RWPE2 (cell line): Measurements from ENCODE around the gene KCNQ2.

Experiments used
- ATAC-seq: fragments of 200-7000 bp; cut with Tn5 transposase; 3 replicates; pipeline ENCODE4 v1.9.1; 2021; ENCODE audit warnings: low read depth
- DNase-seq: peaks from one replicate; pipeline ENCODE4 v3.0.0-alpha.2; 2020; ENCODE audit warnings: low spot score
- H3K27ac ChIP-seq: fragments of 450-650 bp; 2 replicates; pipeline ENCODE4 v1.5.1; 2017; ENCODE audit warnings: mild to moderate bottlenecking; ENCODE audit not compliant: poor library complexity, severe bottlenecking
- H3K27me3 ChIP-seq: fragments of 250-450 bp; sonication (Bioruptor Pico); 2 replicates; pipeline ENCODE4 v1.5.1; 2021; ENCODE audit warnings: mild to moderate bottlenecking, moderate library complexity; ENCODE audit not compliant: insufficient read depth, poor library complexity, severe bottlenecking
- H3K36me3 ChIP-seq: fragments of 250-450 bp; sonication (Bioruptor Pico); 2 replicates; pipeline ENCODE4 v1.5.1; 2020; ENCODE audit warnings: low read depth, mild to moderate bottlenecking, moderate library complexity
- H3K4me1 ChIP-seq: fragments of 250-450 bp; sonication (Bioruptor Pico); 2 replicates; pipeline ENCODE4 v1.5.1; 2021; ENCODE audit warnings: mild to moderate bottlenecking, moderate library complexity; ENCODE audit not compliant: insufficient read depth, poor library complexity, severe bottlenecking
- H3K4me3 ChIP-seq: fragments of 250-450 bp; sonication (Bioruptor Pico); 2 replicates; pipeline ENCODE4 v1.5.1; 2021; ENCODE audit warnings: mild to moderate bottlenecking, moderate library complexity; ENCODE audit not compliant: severe bottlenecking
- H3K9me3 ChIP-seq: fragments of 250-450 bp; sonication (Bioruptor Pico); 2 replicates; pipeline ENCODE4 v1.5.1; 2021; ENCODE audit warnings: mild to moderate bottlenecking, moderate library complexity; ENCODE audit not compliant: severe bottlenecking
- TF ChIP-seq, protein P1 (sequence below): fragments of 450-650 bp; IDR thresholded peaks from one replicate; pipeline ENCODE4 v1.5.1; 2017; ENCODE audit warnings: mild to moderate bottlenecking, moderate library complexity; ENCODE audit not compliant: poor library complexity, severe bottlenecking

KCNQ2 gene

DNA sequence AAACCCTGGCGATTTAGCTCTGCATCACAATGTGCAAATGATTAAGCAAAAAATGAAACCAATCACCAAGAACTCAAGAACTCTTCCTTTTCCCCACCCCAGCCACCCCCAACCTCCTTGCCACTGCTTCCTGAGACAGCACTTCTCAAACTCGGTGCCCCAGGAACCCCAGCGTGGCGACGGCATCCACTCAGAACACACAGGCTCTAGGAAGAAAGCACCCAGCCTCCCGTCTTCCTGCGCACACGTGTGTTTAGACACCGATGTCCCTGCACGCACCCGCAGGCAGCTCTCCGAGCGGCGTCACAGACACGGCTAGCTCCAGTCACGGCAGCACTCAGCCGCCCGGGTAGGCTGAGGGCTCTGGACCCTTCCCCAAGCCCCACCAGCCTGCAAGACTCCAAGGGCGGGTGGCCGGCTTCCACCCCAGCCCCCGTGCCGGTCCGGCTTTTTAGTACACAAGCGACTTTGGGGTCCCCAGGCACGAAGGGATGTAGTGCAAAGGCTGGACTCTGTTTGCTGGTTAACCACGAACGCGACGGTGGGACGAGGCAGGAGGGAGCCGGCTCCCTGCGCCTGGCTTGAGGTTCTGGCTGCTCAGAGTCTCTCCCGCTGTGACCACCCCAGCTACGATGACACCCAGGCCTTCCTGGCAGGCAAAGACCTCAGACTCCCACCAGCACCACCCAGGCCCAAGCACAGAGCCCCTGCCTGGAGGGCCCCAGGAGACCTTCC is 51.9 kb downstream of the KCNQ2 start:
- DNase-seq = peak; percentile 84
- no peaks in the 10 kb centered on the region for H3K36me3 ChIP-seq
- TF ChIP-seq, protein P1, sequence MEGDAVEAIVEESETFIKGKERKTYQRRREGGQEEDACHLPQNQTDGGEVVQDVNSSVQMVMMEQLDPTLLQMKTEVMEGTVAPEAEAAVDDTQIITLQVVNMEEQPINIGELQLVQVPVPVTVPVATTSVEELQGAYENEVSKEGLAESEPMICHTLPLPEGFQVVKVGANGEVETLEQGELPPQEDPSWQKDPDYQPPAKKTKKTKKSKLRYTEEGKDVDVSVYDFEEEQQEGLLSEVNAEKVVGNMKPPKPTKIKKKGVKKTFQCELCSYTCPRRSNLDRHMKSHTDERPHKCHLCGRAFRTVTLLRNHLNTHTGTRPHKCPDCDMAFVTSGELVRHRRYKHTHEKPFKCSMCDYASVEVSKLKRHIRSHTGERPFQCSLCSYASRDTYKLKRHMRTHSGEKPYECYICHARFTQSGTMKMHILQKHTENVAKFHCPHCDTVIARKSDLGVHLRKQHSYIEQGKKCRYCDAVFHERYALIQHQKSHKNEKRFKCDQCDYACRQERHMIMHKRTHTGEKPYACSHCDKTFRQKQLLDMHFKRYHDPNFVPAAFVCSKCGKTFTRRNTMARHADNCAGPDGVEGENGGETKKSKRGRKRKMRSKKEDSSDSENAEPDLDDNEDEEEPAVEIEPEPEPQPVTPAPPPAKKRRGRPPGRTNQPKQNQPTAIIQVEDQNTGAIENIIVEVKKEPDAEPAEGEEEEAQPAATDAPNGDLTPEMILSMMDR = no peak
- H3K4me3 ChIP-seq = no peak overlapping the region
- no peak for ATAC-seq
- H3K4me1 ChIP-seq = no peaks in the 10 kb centered on the region
- no peak overlapping the region for H3K27ac ChIP-seq
- peaks cover 84% of the 10 kb centered on the region for H3K27me3 ChIP-seq
- H3K9me3 ChIP-seq = no peaks in the 10 kb centered on the region

DNA sequence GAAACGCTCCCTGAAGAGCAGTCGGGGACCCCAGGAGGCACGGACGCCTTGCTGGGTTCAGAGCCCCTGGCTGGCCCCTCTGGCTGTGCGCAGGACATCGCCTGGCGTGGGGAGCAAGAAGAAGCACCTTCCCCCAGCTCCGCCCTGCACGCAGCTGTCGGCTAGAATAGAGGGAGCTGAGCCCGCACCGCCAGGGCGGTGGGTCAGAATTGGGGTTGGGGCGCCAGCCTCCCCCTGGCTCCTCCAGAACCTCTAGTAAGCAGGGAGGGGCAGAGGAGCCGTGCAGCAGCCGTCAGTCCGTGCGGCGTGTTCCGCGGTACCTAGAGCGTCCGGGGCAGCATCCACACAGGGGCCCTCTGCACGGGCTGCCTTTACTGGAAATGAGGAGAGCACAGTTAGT is 53.2 kb downstream of the KCNQ2 start:
- peak; percentile 84 for DNase-seq
- TF ChIP-seq, protein P1 = no peak
- no peaks in the 10 kb centered on the region for H3K9me3 ChIP-seq
- no peaks in the 10 kb centered on the region for H3K4me1 ChIP-seq
- no peaks in the 10 kb centered on the region for H3K36me3 ChIP-seq
- no peak overlapping the region for H3K27ac ChIP-seq
- peaks cover 92% of the 10 kb centered on the region for H3K27me3 ChIP-seq
- no peak overlapping the region for H3K4me3 ChIP-seq
- no peak for ATAC-seq

DNA sequence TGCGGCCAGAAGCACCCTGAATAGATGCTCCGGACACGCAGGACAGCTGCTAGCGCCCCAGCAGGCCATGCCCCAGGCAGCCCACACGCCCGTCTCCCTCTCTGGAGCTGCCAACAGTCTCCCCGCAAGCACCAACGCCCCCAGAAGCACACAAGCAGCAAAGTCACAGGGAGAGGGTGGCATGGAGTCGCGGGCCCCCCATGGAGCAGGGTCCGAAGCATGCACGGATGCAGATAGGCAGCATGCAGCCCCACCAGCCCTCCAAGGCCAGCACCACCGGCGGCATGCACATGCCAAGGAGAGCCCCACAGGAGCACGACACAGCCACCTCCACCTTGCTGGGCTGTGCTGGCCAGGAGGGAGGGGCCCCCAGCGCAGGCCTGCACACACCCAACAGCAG is 53.8 kb downstream of the KCNQ2 start:
- Histone ChIP-seq H3K36me3 (no peaks in the 10 kb centered on the region), H3K4me3 (no peak overlapping the region), H3K9me3 (no peaks in the 10 kb centered on the region), H3K27me3 (peaks cover 95% of the 10 kb centered on the region), H3K4me1 (no peaks in the 10 kb centered on the region), H3K27ac (no peak overlapping the region)
- DNase-seq (peak; percentile 81), ATAC-seq (no peak; the same call in 2 of the 3 replicates)
- TF ChIP-seq, protein P1 = no peak

DNA sequence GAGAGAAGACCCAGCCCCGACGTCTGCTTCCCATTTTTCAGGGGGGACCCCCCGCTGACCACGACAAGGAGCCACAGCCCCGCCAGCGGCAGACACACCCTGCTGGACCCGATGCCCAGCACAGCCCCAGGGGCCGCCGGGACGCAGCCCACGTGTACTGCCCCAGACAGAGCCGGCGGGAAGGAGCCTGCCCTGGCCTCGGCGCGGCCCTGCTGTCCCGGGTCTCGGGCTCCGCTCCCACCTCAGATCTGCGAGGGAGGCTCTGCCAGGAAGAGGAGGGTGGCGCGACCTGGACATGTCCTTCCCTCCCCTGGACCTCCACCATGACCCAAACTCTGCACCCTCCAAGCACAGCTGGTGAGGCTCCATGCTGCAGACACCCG is 54.7 kb downstream of the KCNQ2 start:
- DNase-seq (peak; percentile 83), ATAC-seq (peak; percentile 4; the same call in 1 of the 3 replicates)
- Histone ChIP-seq H3K27ac (no peak overlapping the region), H3K36me3 (no peaks in the 10 kb centered on the region), H3K4me1 (no peaks in the 10 kb centered on the region), H3K4me3 (no peak overlapping the region), H3K27me3 (peaks cover 95% of the 10 kb centered on the region), H3K9me3 (no peaks in the 10 kb centered on the region)
- TF ChIP-seq, protein P1 = no peak

DNA sequence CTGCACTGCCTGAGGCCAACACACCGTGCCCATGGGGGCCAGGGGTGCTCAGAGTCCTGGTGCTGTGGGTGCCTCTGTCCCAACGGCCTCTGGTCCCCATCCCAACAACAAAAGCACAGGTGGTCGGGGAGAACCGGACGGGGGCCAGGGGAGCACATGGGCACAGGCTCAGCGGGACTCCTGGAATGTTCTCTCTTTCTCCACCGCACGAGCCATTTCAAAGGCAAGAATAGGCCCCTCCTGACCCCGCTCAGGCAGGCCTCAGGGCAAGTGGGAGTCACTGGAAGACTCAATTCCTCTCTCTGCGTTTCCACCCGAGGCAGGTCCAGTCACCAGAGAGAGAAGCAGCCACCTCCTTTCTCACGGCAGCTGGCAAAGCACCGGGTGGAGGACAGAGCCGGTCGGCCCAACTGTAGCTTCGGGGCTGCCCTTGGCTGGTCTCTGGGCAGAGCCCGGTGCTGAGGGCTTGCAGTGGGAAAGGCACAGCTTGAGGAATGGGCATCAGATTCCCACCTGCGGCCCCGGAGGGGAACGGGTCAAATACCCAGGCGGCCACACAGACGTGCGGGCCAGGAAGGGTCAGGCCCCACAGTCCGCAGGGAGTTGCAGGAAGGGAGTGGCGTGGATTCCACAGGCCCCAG is 55.2 kb downstream of the KCNQ2 start:
- ATAC-seq (no peak; the same call in 2 of the 3 replicates), DNase-seq (peak; percentile 87)
- Histone ChIP-seq H3K9me3 (no peaks in the 10 kb centered on the region), H3K36me3 (no peaks in the 10 kb centered on the region), H3K4me1 (no peaks in the 10 kb centered on the region), H3K27ac (no peak overlapping the region), H3K4me3 (no peak overlapping the region), H3K27me3 (peaks cover 93% of the 10 kb centered on the region)
- TF ChIP-seq, protein P1 = no peak
